Stimulated activated CD4-positive, alpha-beta T cell treated with anti-CD3 and anti-CD28 coated beads, Interleukin-12 subunit alpha, Interleukin-12 subunit beta, amount 100 ng/mL, for 4 hours (primary cell): ENCODE results near the gene A1BG.
"Not testable (repeated sequence)": the region's sequence is repeated elsewhere in the genome, so short reads cannot be mapped to it uniquely, and the experiment has no call there.

Source experiments
- DNase-seq: peaks from one replicate; pipeline ENCODE4 v3.0.0-alpha.2; 2020

Gene A1BG

GRCh38 chr19:58356766-58357480 is 3.6 kb upstream of the A1BG start:
- DNase-seq, result no peak

- peak; percentile 33 for DNase-seq
Observed at GRCh38 chr19:58355908-58356765, 2.8 kb upstream of the A1BG start.

- no peak for DNase-seq
Observed at GRCh38 chr19:58355215-58355796, 2.0 kb upstream of the A1BG start.

GRCh38 chr19:58354478-58355030 is 1.3 kb upstream of the A1BG start:
- DNase-seq, result no peak

GRCh38 chr19:58353717-58354477 is 605 bp upstream of the A1BG start:
- DNase-seq, result no peak

- DNase-seq, result no peak
Observed at GRCh38 chr19:58351990-58352755, 1.1 kb downstream of the A1BG start.

GRCh38 chr19:58351558-58351878 is 1.8 kb downstream of the A1BG start:
- DNase-seq, result no peak

- DNase-seq, result no peak
Observed at GRCh38 chr19:58350871-58351557, 2.3 kb downstream of the A1BG start.

GRCh38 chr19:58350001-58350861 is 3.1 kb downstream of the A1BG start:
- no peak for DNase-seq

- no peak for DNase-seq
Observed at GRCh38 chr19:58349590-58349989, 3.7 kb downstream of the A1BG start.

GRCh38 chr19:58348080-58348479 is 5.2 kb downstream of the A1BG start:
- DNase-seq, result not testable (repeated sequence)

GRCh38 chr19:58346961-58347929 is 6.0 kb downstream of the A1BG start:
- peak; percentile 65 for DNase-seq

- DNase-seq, result no peak
Observed at GRCh38 chr19:58345558-58345957, 7.7 kb downstream of the A1BG start.

GRCh38 chr19:58338825-58339558 is 14.3 kb downstream of the A1BG start:
- no peak for DNase-seq

- DNase-seq, result no peak
Observed at GRCh38 chr19:58338336-58338735, 15.0 kb downstream of the A1BG start.

GRCh38 chr19:58336820-58337219 is 16.5 kb downstream of the A1BG start:
- DNase-seq, result no peak

- DNase-seq, result no peak
Observed at GRCh38 chr19:58336216-58336615, 17.1 kb downstream of the A1BG start.

- DNase-seq, result no peak
Observed at GRCh38 chr19:58335630-58336029, 17.7 kb downstream of the A1BG start.
